ENCODE results near the gene PRDM5.
A peak's percentile ranks its signal among the peaks of the same experiment; 100 is the strongest.

PRDM5 gene

GRCh38 chr4:120801137-120801758 is 121.3 kb downstream of the PRDM5 start:
- H3K14ac ChIP-seq (ENCODE audit: low read length in 2 of 2) = no peak overlapping the region
- H3K9ac ChIP-seq (ENCODE audit: low read length) = peak overlapping the region; percentile 11
- H3K4me3 ChIP-seq (ENCODE audit: insufficient read depth in 1 of 2, low read depth in 1 of 2, low read length in 2 of 2) = peak overlapping the region in 1 of 2 experiments; percentile 16
- H4K91ac ChIP-seq (ENCODE audit: low read length) = no peak overlapping the region
- 59% methylated on average over 5 of the region's 5 CpGs for WGBS
- no peak overlapping the region for H2BK15ac ChIP-seq (ENCODE audit: low read depth, poor library complexity, severe bottlenecking)
- H3K23ac ChIP-seq (ENCODE audit: low read length in 2 of 2) = no peak overlapping the region
- H2BK120ac ChIP-seq (ENCODE audit: low read depth, low read length) = no peak overlapping the region
- no peaks in the 10 kb centered on the region for H3K79me1 ChIP-seq (replicated peaks; ENCODE audit: low read length, poor library complexity, severe bottlenecking)
- no peaks in the 10 kb centered on the region for H3K27me3 ChIP-seq (ENCODE audit: control insufficient read depth in 1 of 2, insufficient read depth in 1 of 2, low read length in 2 of 2)
- no peaks in the 10 kb centered on the region for H3K9me3 ChIP-seq (ENCODE audit: control insufficient read depth, low read length)
- no peak overlapping the region for H3K4ac ChIP-seq (ENCODE audit: low read depth in 1 of 2, low read length in 2 of 2)
- no peak overlapping the region for H4K8ac ChIP-seq (ENCODE audit: low read length)
- no peak overlapping the region for H2AFZ ChIP-seq (ENCODE audit: low read depth, low read length)
- no peak overlapping the region for H2AK5ac ChIP-seq (ENCODE audit: low read length, severe bottlenecking)
- DNase-seq = peak; percentile 34
- no peak overlapping the region for H2BK5ac ChIP-seq (ENCODE audit: low read depth, low read length, poor library complexity, severe bottlenecking)
- H3K27ac ChIP-seq (ENCODE audit: low read length, poor library complexity, severe bottlenecking) = no peak overlapping the region
- no peaks in the 10 kb centered on the region for H3K4me1 ChIP-seq (ENCODE audit: control insufficient read depth, insufficient read depth, low read depth, low read length)
- no peak overlapping the region for H3K18ac ChIP-seq (ENCODE audit: low read depth in 1 of 2, low read length in 2 of 2)
- no peak overlapping the region for H3K4me2 ChIP-seq (ENCODE audit: low read length, poor library complexity, severe bottlenecking)
- H3K36me3 ChIP-seq (ENCODE audit: control insufficient read depth in 1 of 2, insufficient read depth in 2 of 2, low read depth in 1 of 2, low read length in 2 of 2) = peaks cover 0 to 5% of the 10 kb centered on the region in 2 experiments
- H2BK12ac ChIP-seq (ENCODE audit: low read length in 2 of 2) = no peak overlapping the region

GRCh38 chr4:120798570-120798969 is 124.0 kb downstream of the PRDM5 start:
- H3K27ac ChIP-seq (ENCODE audit: low read length, poor library complexity, severe bottlenecking) = no peak overlapping the region
- no peaks in the 10 kb centered on the region for H3K9me3 ChIP-seq (ENCODE audit: control insufficient read depth, low read length)
- H4K8ac ChIP-seq (ENCODE audit: low read length) = no peak overlapping the region
- DNase-seq = no peak
- no peak overlapping the region for H2BK5ac ChIP-seq (ENCODE audit: low read depth, low read length, poor library complexity, severe bottlenecking)
- H3K79me1 ChIP-seq (replicated peaks; ENCODE audit: low read length, poor library complexity, severe bottlenecking) = no peaks in the 10 kb centered on the region
- no peak overlapping the region for H3K9ac ChIP-seq (ENCODE audit: low read length)
- H4K91ac ChIP-seq (ENCODE audit: low read length) = no peak overlapping the region
- H3K23ac ChIP-seq (ENCODE audit: low read length in 2 of 2) = no peak overlapping the region
- H2AFZ ChIP-seq (ENCODE audit: low read depth, low read length) = no peak overlapping the region
- H2AK5ac ChIP-seq (ENCODE audit: low read length, severe bottlenecking) = no peak overlapping the region
- H2BK15ac ChIP-seq (ENCODE audit: low read depth, poor library complexity, severe bottlenecking) = no peak overlapping the region
- H3K27me3 ChIP-seq (ENCODE audit: control insufficient read depth in 1 of 2, insufficient read depth in 1 of 2, low read length in 2 of 2) = no peaks in the 10 kb centered on the region
- H3K4ac ChIP-seq (ENCODE audit: low read depth in 1 of 2, low read length in 2 of 2) = no peak overlapping the region
- H3K36me3 ChIP-seq (ENCODE audit: control insufficient read depth in 1 of 2, insufficient read depth in 2 of 2, low read depth in 1 of 2, low read length in 2 of 2) = peaks cover 0 to 12% of the 10 kb centered on the region in 2 experiments
- H2BK12ac ChIP-seq (ENCODE audit: low read length in 2 of 2) = no peak overlapping the region
- no peaks in the 10 kb centered on the region for H3K4me1 ChIP-seq (ENCODE audit: control insufficient read depth, insufficient read depth, low read depth, low read length)
- no CpG with 5 or more reads among the region's 3 CpGs for WGBS
- H3K18ac ChIP-seq (ENCODE audit: low read depth in 1 of 2, low read length in 2 of 2) = no peak overlapping the region
- H3K4me2 ChIP-seq (ENCODE audit: low read length, poor library complexity, severe bottlenecking) = no peak overlapping the region
- no peak overlapping the region for H3K14ac ChIP-seq (ENCODE audit: low read length in 2 of 2)
- no peak overlapping the region for H3K4me3 ChIP-seq (ENCODE audit: insufficient read depth in 1 of 2, low read depth in 1 of 2, low read length in 2 of 2)
- no peak overlapping the region for H2BK120ac ChIP-seq (ENCODE audit: low read depth, low read length)

- Histone ChIP-seq H3K27ac (ENCODE audit: low read length, poor library complexity, severe bottlenecking) (no peak overlapping the region), H4K8ac (ENCODE audit: low read length) (no peak overlapping the region), H2AK5ac (ENCODE audit: low read length, severe bottlenecking) (no peak overlapping the region), H3K4me3 (ENCODE audit: insufficient read depth in 1 of 2, low read depth in 1 of 2, low read length in 2 of 2) (no peak overlapping the region), H3K9me3 (ENCODE audit: control insufficient read depth, low read length) (no peaks in the 10 kb centered on the region), H3K27me3 (ENCODE audit: control insufficient read depth in 1 of 2, insufficient read depth in 1 of 2, low read length in 2 of 2) (no peaks in the 10 kb centered on the region), H2BK12ac (ENCODE audit: low read length in 2 of 2) (no peak overlapping the region), H3K4me2 (ENCODE audit: low read length, poor library complexity, severe bottlenecking) (no peak overlapping the region), H3K4me1 (ENCODE audit: control insufficient read depth, insufficient read depth, low read depth, low read length) (no peaks in the 10 kb centered on the region), H3K18ac (ENCODE audit: low read depth in 1 of 2, low read length in 2 of 2) (no peak overlapping the region), H3K79me1 (replicated peaks; ENCODE audit: low read length, poor library complexity, severe bottlenecking) (no peaks in the 10 kb centered on the region), H3K4ac (ENCODE audit: low read depth in 1 of 2, low read length in 2 of 2) (no peak overlapping the region), H2AFZ (ENCODE audit: low read depth, low read length) (no peak overlapping the region), H3K23ac (ENCODE audit: low read length in 2 of 2) (no peak overlapping the region), H3K36me3 (ENCODE audit: control insufficient read depth in 1 of 2, insufficient read depth in 2 of 2, low read depth in 1 of 2, low read length in 2 of 2) (peaks cover 0 to 12% of the 10 kb centered on the region in 2 experiments), H3K9ac (ENCODE audit: low read length) (no peak overlapping the region), H3K14ac (ENCODE audit: low read length in 2 of 2) (no peak overlapping the region), H2BK120ac (ENCODE audit: low read depth, low read length) (no peak overlapping the region), H2BK15ac (ENCODE audit: low read depth, poor library complexity, severe bottlenecking) (no peak overlapping the region), H4K91ac (ENCODE audit: low read length) (no peak overlapping the region), H2BK5ac (ENCODE audit: low read depth, low read length, poor library complexity, severe bottlenecking) (no peak overlapping the region)
- DNase-seq = no peak
- 95% methylated on average over 3 of the region's 3 CpGs for WGBS
Observed at GRCh38 chr4:120796271-120796670, 126.3 kb downstream of the PRDM5 start.

- no peaks in the 10 kb centered on the region for H3K4me1 ChIP-seq (ENCODE audit: control insufficient read depth, insufficient read depth, low read depth, low read length)
Observed at GRCh38 chr4:120785202-120785601, 137.3 kb downstream of the PRDM5 start.

More at GRCh38 chr4:120785202-120785601, 137.3 kb downstream of the PRDM5 start:
- Histone ChIP-seq H3K14ac (ENCODE audit: low read length in 2 of 2) (no peak overlapping the region), H4K8ac (ENCODE audit: low read length) (no peak overlapping the region), H2BK120ac (ENCODE audit: low read depth, low read length) (no peak overlapping the region), H2AK5ac (ENCODE audit: low read length, severe bottlenecking) (no peak overlapping the region), H2BK15ac (ENCODE audit: low read depth, poor library complexity, severe bottlenecking) (no peak overlapping the region), H3K27me3 (ENCODE audit: control insufficient read depth in 1 of 2, insufficient read depth in 1 of 2, low read length in 2 of 2) (no peaks in the 10 kb centered on the region), H3K4ac (ENCODE audit: low read depth in 1 of 2, low read length in 2 of 2) (no peak overlapping the region), H3K23ac (ENCODE audit: low read length in 2 of 2) (no peak overlapping the region), H2BK5ac (ENCODE audit: low read depth, low read length, poor library complexity, severe bottlenecking) (no peak overlapping the region), H3K27ac (ENCODE audit: low read length, poor library complexity, severe bottlenecking) (no peak overlapping the region), H3K4me2 (ENCODE audit: low read length, poor library complexity, severe bottlenecking) (no peak overlapping the region), H2BK12ac (ENCODE audit: low read length in 2 of 2) (no peak overlapping the region), H3K4me3 (ENCODE audit: insufficient read depth in 1 of 2, low read depth in 1 of 2, low read length in 2 of 2) (no peak overlapping the region), H3K36me3 (ENCODE audit: control insufficient read depth in 1 of 2, insufficient read depth in 2 of 2, low read depth in 1 of 2, low read length in 2 of 2) (peaks cover 0 to 11% of the 10 kb centered on the region in 2 experiments), H3K18ac (ENCODE audit: low read depth in 1 of 2, low read length in 2 of 2) (no peak overlapping the region), H3K9me3 (ENCODE audit: control insufficient read depth, low read length) (no peaks in the 10 kb centered on the region), H2AFZ (ENCODE audit: low read depth, low read length) (no peak overlapping the region), H4K91ac (ENCODE audit: low read length) (no peak overlapping the region), H3K9ac (ENCODE audit: low read length) (no peak overlapping the region), H3K79me1 (replicated peaks; ENCODE audit: low read length, poor library complexity, severe bottlenecking) (peaks cover 3% of the 10 kb centered on the region)
- no peak for DNase-seq
- WGBS = 75% methylated on average over 1 of the region's 2 CpGs
